BJ (cell line): Measurements from ENCODE around the gene PKD1. TPM values are rescaled to one million over a fixed set of nuclear protein-coding genes. Genes with fewer than 3 reads are reported as not detected.

Experiments used
- CTCF ChIA-PET: fragments of 350-600 bp; formaldehyde crosslinking; extraction: SDS; loops from one replicate; lab custom pipeline; 2021; ENCODE audit warnings: antibody characterized with exemption, inconsistent platforms; lab: Yijun Ruan, JAX
- POLR2A ChIA-PET: fragments of 300-600 bp; sonication (Branson Sonifier 250); formaldehyde crosslinking; extraction: SDS; loops from one replicate; lab custom pipeline; 2021; ENCODE audit warnings: antibody characterized with exemption; lab: Charles Lee
- DNase-seq: peaks from one replicate; pipeline ENCODE4 v3.0.0-alpha.2; 2011; ENCODE audit warnings: low read depth
- H3K27me3 ChIP-seq: 2 replicates; pipeline ENCODE4 v1.6.0; 2011; ENCODE audit warnings: low read length; ENCODE audit not compliant: control insufficient read depth, insufficient read depth
- H3K36me3 ChIP-seq: 2 replicates; pipeline ENCODE4 v1.5.1; 2011; ENCODE audit warnings: low read length; ENCODE audit not compliant: control insufficient read depth, insufficient read depth
- H3K4me3 ChIP-seq: 2 replicates; pipeline ENCODE4 v1.5.1; 2011; ENCODE audit warnings: low read depth, mild to moderate bottlenecking, control low read depth, low read length
- CTCF ChIP-seq: IDR thresholded peaks from 2 replicates; pipeline ENCODE4 v1.5.1; 2011; ENCODE audit warnings: low read depth, mild to moderate bottlenecking, control low read depth, inconsistent platforms, low read length, moderate library complexity; ENCODE audit not compliant: insufficient read depth
- polyA plus RNA-seq: library from polyadenylated mRNA; depleted of rRNA; stranded (reverse); fragments of >200 nt; gene quantifications from 2 replicates; pipeline ENCODE4 v1.2.3, GENCODE V29; 2011

Gene PKD1
- polyA plus RNA-seq, 1 experiment = 76.1 TPM

DNA sequence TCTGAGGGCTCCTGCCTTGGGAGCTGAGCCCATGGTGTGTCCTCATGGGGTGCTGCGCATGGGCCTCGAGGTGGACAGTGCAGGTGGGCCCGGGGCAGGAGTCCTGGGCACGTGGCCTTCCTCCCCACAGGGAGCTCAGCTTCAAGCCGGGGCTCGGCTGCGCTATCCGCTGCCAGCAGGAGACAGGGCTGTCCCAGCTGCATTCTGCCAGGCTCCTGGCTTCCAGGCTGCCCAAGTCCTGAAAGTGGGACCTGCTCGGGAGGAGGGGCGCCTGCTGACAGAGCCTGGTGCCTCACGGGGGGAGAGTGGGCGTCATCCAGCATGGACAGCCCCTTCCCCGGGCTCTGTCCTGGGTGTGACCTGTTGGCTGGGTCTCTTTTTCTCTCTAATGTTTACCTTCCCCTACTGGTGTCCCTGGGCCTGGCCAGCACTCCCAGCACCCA lies 27.0 kb upstream of the PKD1 start:
- no peak for DNase-seq
- H3K36me3 ChIP-seq = peaks cover 17% of the 10 kb centered on the region
- TF ChIP-seq CTCF = no peak
- ChIA-PET POLR2A (no interaction called here), CTCF (no interaction called here)
- H3K4me3 ChIP-seq = no peak overlapping the region
- H3K27me3 ChIP-seq = no peaks in the 10 kb centered on the region

- Histone ChIP-seq H3K27me3 (no peaks in the 10 kb centered on the region), H3K4me3 (no peak overlapping the region), H3K36me3 (peaks cover 13% of the 10 kb centered on the region)
- POLR2A ChIA-PET = no interaction called here
- CTCF ChIA-PET = no interaction called here
- TF ChIP-seq CTCF = no peak
- DNase-seq = no peak
These were observed 26.2 kb upstream of the PKD1 start for GRCh38 chr16:2161911-2162310.

GRCh38 chr16:2160915-2161551 lies 25.3 kb upstream of the PKD1 start:
- Histone ChIP-seq H3K4me3 (no peak overlapping the region), H3K27me3 (no peaks in the 10 kb centered on the region), H3K36me3 (peaks cover 9% of the 10 kb centered on the region)
- POLR2A ChIA-PET = no interaction called here
- CTCF ChIA-PET = interaction anchor here (0.8 kb wide), 1 partner anchor 8 kb away, joined by 3 read pairs; no protein-coding TSS in a partner anchor
- TF ChIP-seq CTCF = no peak
- DNase-seq = no peak

DNA sequence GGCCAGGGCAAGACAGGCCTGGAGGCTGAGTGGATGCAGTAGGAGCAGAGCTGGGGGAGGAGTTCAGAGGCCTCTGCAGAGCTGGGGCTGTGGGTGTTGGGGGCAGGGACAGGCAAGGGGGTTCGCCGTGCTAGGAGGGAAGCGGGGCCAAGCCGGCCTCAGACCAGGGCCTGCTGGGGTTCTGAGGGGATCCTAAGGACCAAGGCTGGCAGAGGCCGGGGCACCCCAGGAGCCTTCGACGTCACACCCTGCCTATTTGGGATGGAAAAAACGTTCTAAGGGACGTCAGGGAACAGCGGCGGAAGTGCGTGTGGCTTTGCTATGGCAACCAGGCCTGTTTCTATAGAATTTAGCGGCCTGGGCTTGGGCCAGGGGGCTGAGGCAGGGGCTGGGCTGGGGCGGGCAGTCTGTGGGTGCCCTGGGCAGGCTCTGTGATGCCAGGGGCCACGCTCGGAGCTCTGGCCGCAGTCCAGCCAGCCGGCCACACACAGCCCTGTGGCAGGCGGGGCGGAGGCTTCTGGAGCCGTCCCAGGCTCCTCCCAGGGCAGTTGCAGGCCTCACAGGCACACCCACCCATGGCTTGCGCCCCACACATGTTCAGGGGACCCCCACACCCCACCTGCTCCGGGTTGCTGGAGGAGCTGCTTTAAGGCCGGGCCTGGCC lies 23.6 kb upstream of the PKD1 start:
- TF ChIP-seq CTCF = no peak
- H3K4me3 ChIP-seq = no peak overlapping the region
- DNase-seq = no peak
- H3K36me3 ChIP-seq = peaks cover 5% of the 10 kb centered on the region; the same call in 1 of the 2 replicates
- ChIA-PET CTCF (interaction anchor here (0.5 to 1.1 kb wide), 3 partner anchors 19 to 438 kb away, joined by 3 read pairs; no protein-coding TSS in a partner anchor), POLR2A (no interaction called here)
- no peaks in the 10 kb centered on the region for H3K27me3 ChIP-seq

GRCh38 chr16:2158262-2158638 lies 22.6 kb upstream of the PKD1 start:
- H3K4me3 ChIP-seq = no peak overlapping the region
- DNase-seq = no peak
- ChIA-PET POLR2A (no interaction called here), CTCF (no interaction called here)
- no peak for TF ChIP-seq CTCF
- peaks cover 7% of the 10 kb centered on the region for H3K36me3 ChIP-seq
- H3K27me3 ChIP-seq = no peaks in the 10 kb centered on the region
